BJ (cell line): Measurements from ENCODE around the gene KLHDC10. TPM values are rescaled to one million over a fixed set of nuclear protein-coding genes. Genes with fewer than 3 reads are reported as not detected.

Experiments
- CTCF ChIA-PET: fragments of 350-600 bp; formaldehyde crosslinking; extraction: SDS; loops from one replicate; lab custom pipeline; 2021; ENCODE audit warnings: antibody characterized with exemption, inconsistent platforms; lab: Yijun Ruan, JAX
- POLR2A ChIA-PET: fragments of 300-600 bp; sonication (Branson Sonifier 250); formaldehyde crosslinking; extraction: SDS; loops from one replicate; lab custom pipeline; 2021; ENCODE audit warnings: antibody characterized with exemption; lab: Charles Lee
- DNase-seq: peaks from one replicate; pipeline ENCODE4 v3.0.0-alpha.2; 2011; ENCODE audit warnings: low read depth
- H3K27me3 ChIP-seq: 2 replicates; pipeline ENCODE4 v1.6.0; 2011; ENCODE audit warnings: low read length; ENCODE audit not compliant: control insufficient read depth, insufficient read depth
- H3K36me3 ChIP-seq: 2 replicates; pipeline ENCODE4 v1.5.1; 2011; ENCODE audit warnings: low read length; ENCODE audit not compliant: control insufficient read depth, insufficient read depth
- H3K4me3 ChIP-seq: 2 replicates; pipeline ENCODE4 v1.5.1; 2011; ENCODE audit warnings: low read depth, mild to moderate bottlenecking, control low read depth, low read length
- polyA plus RNA-seq: library from polyadenylated mRNA; depleted of rRNA; stranded (reverse); fragments of >200 nt; gene quantifications from 2 replicates; pipeline ENCODE4 v1.2.3, GENCODE V29; 2011
- TF ChIP-seq, protein P1 (sequence below): IDR thresholded peaks from 2 replicates; pipeline ENCODE4 v1.5.1; 2011; ENCODE audit warnings: low read depth, mild to moderate bottlenecking, control low read depth, inconsistent platforms, low read length, moderate library complexity; ENCODE audit not compliant: insufficient read depth

KLHDC10 gene
- polyA plus RNA-seq, 1 experiment, result 15.9 TPM

DNA sequence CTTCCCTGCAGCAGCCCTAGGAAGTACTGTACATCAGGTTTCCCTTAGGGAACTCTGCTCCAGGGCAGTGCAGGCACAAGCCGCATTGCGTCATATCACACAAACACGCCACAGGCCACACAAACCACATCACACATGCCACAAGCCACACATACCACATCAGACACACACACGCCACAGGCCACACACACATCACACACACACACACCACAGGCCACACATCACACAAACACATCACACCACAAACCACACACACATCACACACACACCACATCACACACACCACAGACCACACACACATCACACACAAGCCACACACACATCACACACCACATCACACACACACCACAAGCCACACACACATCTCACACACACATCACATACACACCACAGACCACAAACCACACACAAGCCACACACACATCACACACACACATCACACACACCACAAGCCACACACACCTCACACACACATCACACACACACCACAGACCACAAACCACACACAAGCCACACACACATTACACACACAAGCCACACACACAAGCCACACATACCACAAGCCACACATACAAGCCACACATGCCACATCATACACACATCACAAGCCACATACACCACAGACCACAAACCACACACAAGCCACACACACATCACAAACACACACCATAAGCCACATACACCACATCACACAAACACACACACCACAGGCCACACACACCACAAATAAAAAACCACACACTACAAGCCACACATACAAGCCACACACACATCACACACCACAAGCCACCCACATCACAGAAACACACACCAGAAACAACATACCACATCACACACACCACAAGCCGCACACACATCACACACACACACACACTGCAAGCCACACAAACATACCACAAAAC lies 81.5 kb downstream of the KLHDC10 start:
- no peaks in the 10 kb centered on the region for H3K36me3 ChIP-seq
- DNase-seq, result no peak
- ChIA-PET POLR2A (no interaction called here), CTCF (no interaction called here)
- TF ChIP-seq, protein P1, sequence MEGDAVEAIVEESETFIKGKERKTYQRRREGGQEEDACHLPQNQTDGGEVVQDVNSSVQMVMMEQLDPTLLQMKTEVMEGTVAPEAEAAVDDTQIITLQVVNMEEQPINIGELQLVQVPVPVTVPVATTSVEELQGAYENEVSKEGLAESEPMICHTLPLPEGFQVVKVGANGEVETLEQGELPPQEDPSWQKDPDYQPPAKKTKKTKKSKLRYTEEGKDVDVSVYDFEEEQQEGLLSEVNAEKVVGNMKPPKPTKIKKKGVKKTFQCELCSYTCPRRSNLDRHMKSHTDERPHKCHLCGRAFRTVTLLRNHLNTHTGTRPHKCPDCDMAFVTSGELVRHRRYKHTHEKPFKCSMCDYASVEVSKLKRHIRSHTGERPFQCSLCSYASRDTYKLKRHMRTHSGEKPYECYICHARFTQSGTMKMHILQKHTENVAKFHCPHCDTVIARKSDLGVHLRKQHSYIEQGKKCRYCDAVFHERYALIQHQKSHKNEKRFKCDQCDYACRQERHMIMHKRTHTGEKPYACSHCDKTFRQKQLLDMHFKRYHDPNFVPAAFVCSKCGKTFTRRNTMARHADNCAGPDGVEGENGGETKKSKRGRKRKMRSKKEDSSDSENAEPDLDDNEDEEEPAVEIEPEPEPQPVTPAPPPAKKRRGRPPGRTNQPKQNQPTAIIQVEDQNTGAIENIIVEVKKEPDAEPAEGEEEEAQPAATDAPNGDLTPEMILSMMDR, result no peak
- no peak overlapping the region for H3K4me3 ChIP-seq
- no peaks in the 10 kb centered on the region for H3K27me3 ChIP-seq

DNA sequence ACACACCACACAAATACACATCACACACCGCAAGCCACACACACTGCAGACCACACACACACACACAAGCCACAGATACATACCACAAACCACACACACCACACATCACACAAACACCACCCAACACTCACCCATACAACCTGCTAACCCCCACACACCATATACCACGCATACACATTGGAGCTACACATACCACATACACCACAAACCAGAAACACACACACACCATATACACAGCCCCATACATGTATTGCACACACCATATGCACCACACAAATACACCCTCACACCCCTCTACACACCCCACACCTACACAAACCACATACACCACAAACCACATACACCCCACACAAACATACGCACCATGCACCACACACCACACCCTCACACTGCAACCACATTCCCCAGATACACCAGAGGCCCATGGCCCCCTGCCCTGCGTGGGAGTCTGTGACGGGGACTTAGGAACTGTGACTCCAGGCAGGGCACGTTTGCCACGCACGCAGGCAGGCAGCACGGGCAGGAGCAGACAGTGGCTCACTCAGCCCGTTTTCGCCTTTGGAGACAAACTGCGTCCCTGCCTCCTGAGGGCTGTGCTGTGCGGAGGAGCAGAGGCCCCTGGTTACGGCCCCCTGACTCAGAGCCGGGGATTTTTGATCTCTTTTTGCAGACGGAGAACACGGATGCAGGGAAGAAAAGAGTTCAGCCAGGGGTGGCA lies 82.3 kb downstream of the KLHDC10 start:
- no peak for DNase-seq
- ChIA-PET POLR2A (no interaction called here), CTCF (no interaction called here)
- TF ChIP-seq, protein P1, result no peak
- Histone ChIP-seq H3K27me3 (no peaks in the 10 kb centered on the region), H3K4me3 (no peak overlapping the region), H3K36me3 (no peaks in the 10 kb centered on the region)

DNA sequence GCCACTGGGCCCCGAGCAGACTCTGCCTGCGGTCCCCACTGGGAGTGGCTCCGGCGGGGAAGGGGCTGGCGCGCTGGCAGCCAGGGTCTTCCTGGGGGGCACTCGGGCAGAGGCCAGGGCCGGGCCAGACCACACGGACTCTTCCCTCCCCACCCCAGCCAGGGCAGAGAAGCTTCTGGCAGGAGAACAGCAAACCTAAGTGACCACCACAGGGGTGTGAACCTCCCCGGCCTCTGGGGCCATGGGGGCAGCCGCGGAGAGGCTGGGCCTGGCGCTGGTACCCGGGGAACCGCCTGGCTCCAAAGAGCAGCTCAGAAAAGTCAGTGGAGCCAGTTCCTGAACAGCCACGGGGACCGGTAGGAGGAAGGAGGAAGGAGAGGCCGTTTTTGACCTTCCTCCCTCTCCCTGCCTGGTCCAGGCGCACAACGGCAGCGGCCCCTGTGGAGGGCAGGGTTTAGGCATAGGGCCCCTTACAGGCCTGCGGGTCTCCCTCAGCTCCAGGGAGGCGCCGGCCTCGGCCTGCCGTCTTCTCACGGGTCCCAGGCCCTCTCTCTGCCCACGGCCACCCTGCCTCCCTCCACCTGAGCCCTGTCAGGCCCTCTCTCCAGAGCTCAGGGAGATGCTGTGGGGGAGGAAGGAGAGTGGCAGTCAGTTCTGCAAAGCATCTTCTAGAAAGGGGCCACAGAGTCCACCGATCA lies 83.0 kb downstream of the KLHDC10 start:
- no peak for DNase-seq
- TF ChIP-seq, protein P1, result no peak
- ChIA-PET POLR2A (no interaction called here), CTCF (interaction anchor here (1.2 kb wide), 1 partner anchor 18 kb away, joined by 4 read pairs; no protein-coding TSS in a partner anchor)
- Histone ChIP-seq H3K36me3 (no peaks in the 10 kb centered on the region), H3K4me3 (no peak overlapping the region), H3K27me3 (no peaks in the 10 kb centered on the region)

DNA sequence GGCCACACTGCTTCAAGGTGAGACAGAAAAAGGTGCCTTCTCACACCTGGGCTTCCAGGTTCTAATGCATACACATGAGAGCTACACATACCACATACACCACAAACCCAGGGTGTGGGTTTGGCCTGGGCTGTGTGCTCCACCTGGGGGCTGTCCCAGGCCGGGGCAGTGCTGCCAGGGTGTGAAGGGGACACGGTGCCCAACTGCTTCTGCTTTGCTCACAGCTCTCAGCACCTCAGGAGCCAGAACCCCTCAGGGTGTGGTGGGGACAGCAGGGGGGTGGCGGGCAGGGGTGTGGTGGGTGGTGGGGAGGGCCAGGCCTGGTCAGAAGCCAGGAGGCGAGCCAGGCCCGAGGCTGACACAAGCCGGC lies 83.8 kb downstream of the KLHDC10 start:
- TF ChIP-seq, protein P1, result no peak
- ChIA-PET POLR2A (no interaction called here), CTCF (interaction anchor here (1.2 to 2.6 kb wide), 2 partner anchors 11 to 17 kb away, joined by 4 to 9 read pairs; no protein-coding TSS in a partner anchor)

More for the DNA sequence above, 83.8 kb downstream of the KLHDC10 start:
- no peak for DNase-seq
- no peak overlapping the region for H3K4me3 ChIP-seq
- no peaks in the 10 kb centered on the region for H3K36me3 ChIP-seq
- no peaks in the 10 kb centered on the region for H3K27me3 ChIP-seq
